GM23248 (cell line): ENCODE measurements around the gene ADAMTSL4.

Source experiments
- EZH2 ChIP-seq: fragments of 200-600 bp; sonication (generic); IDR thresholded peaks from 2 replicates; pipeline ENCODE4 v1.6.1; 2018; ENCODE audit warnings: antibody characterized with exemption, mild to moderate bottlenecking; ENCODE audit not compliant: insufficient read depth, poor library complexity, severe bottlenecking
- EZH2phosphoT487 ChIP-seq: fragments of 200-600 bp; sonication (generic); IDR thresholded peaks from 2 replicates; pipeline ENCODE4 v1.6.1; 2018; ENCODE audit warnings: antibody characterized with exemption, moderate library complexity, mild to moderate bottlenecking, low read depth; ENCODE audit not compliant: insufficient read depth

- no peak for TF ChIP-seq EZH2
- TF ChIP-seq EZH2phosphoT487: no peak
Measured at GRCh38 chr1:150552128-150552910, 3.1 kb downstream of the ADAMTSL4 start.
